HG03575 (cell line): ENCODE results near the gene TBC1D24.
"Not testable (repeated sequence)": the region's sequence is repeated elsewhere in the genome, so short reads cannot be mapped to it uniquely, and the experiment has no call there.

Source experiments
- ATAC-seq: cut with Tn5 transposase; IDR thresholded peaks from one replicate; pipeline ENCODE4 v1.9.1; 2021; ENCODE audit not compliant: unreplicated experiment, insufficient number of reproducible peaks, low FRiP score; ENCODE audit errors: extremely low read depth

Gene TBC1D24

DNA sequence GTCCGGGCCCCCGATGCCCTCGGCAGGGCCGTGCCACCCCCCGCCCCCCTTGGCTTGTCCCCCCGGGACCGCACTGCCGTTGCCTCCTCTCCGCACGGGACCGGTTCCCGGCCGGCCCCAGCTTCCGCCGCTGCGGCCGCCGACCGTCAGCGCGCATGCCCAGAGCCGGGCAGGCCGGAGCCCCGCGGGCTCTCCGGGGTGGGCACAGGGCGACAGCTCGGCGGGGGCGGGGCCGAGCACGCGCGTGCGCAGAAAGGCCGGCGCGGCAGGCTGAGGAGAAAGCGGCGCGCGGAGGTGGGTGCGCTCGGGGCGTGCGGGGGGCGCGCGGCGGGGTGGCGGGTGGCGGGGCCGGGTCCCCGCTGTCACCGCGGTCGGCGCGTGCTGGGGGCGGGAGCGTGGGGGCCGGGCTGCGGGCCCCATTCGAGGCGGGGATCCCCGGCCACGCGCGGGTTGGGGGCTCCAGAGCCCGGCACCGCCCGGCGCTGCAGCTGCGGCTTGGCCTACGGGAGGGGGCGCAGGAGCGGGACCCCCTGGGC is at the start of gene TBC1D24:
TBC1D24 (plus strand) TSS at position 251 of the 536 bp plus-strand sequence. CDS start 21,022 bp downstream, outside the sequence.
- no peak for ATAC-seq

DNA sequence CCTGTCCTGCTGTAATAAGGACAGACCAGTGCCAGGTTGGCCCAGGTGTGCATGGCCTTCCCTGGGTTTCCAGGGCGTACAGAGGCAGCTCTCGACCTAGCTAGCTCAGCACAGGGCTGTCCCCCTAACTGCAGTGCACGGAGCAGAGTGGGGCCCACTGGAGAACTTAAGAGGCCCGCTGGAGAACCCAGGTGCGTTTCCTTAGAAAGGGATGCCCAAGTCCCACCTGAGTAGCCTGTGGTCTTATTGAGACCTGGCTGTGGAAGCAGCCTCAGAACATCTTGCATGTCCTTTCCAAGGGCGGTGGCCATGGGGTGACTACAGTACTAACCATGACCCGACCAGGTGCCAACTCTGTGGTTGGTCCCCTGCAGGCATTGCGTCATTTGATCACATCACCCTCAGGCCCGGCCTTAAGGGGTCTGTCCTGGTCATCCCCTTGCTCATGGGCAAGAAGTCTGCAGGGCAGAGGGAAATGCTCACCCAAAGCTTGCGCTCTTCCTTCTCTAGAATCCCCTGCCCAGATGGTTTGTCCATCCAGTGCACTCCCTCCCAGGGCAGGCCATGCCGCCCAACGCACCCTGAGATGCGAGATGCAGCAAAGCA is 49.0 kb upstream of the TBC1D24 start:
- no peak for ATAC-seq

DNA sequence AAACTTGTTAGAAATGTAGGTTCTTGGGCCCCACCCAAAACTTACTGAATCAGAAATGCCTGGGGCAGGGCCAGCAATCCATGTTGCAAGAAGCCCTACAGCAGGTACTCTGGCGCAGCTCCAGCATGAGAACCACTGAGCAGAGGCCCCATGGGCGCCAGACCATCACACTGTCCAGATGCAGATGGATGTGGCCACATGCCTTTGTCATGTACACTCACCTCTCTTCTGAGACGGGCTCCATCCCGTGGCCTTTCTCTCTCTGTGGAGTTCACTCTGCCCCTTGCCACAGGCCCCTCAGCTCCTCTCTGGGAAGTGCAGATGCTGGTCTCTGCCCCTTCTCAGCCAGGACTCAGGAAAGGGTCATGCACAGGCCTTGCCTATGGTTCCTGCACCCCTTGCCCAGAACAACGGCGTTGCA is 48.0 kb upstream of the TBC1D24 start:
- ATAC-seq, result no peak

DNA sequence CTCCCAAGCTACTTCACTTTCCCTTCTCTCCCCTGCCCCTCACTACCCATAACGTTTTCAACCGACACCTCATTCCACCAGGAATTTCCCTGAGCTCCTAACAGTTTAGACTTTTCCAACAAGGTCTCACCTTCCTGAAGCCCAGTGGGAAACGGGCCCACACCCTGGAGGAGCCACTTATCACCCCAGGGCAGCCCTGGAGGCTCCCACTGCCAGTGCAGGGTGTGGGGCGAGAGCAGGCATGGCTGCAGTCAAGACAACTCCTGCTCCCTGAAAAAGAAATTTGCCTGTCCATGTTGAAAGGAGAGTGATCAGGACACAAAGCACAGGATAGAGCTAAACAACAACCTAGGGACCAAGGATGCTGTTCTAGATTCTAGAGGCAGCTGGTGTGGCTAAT is 47.4 kb upstream of the TBC1D24 start:
- ATAC-seq, result no peak

DNA sequence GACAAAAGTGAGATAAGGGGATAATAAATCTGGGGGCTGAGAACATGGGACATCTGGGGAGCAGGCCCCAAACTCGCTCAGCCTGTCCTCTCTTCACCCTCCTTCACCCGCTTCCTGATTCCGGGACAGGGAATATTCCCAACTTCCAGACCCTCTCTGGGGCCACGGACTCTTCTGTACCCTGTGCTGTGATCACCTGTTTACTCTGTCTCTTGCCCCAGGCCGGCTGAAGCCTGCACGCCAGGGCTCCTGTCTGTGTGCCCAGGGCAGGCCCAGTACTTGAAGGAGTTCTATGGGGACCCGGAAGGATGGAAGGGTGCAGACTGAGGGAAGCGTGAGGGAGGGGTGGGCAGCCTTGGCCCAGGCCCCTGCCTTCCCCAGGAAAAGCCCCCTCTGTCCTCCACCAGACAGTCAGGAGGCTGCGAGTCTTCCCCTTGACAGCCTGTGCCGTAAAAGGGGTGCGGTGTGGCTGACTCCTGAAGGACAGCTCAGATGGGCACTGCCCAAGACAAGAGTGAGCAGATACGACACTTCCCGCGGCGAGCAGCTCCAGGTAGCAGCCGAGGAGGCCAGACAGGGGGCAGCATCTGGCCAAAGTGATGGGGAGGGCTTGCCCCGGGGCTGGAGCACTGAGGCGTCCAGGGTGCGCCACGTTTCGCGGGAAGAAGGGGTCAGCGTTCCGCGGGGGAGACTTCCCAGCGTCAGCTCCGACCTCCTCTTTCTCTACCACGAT is 46.7 kb upstream of the TBC1D24 start:
- no peak for ATAC-seq

DNA sequence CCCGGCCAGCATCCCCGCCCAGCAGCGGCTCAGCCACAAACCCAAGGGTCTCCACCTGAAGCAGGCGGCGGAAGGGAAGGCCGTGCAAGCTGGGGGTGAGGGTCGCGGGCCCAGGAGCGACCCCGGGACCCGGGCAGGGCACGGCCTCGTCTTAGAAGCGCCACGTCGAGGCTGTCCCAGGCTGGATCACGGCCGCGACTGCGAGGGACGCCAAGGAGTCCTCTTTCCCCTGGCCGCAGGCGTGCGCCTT is 46.2 kb upstream of the TBC1D24 start:
- ATAC-seq, result no peak

DNA sequence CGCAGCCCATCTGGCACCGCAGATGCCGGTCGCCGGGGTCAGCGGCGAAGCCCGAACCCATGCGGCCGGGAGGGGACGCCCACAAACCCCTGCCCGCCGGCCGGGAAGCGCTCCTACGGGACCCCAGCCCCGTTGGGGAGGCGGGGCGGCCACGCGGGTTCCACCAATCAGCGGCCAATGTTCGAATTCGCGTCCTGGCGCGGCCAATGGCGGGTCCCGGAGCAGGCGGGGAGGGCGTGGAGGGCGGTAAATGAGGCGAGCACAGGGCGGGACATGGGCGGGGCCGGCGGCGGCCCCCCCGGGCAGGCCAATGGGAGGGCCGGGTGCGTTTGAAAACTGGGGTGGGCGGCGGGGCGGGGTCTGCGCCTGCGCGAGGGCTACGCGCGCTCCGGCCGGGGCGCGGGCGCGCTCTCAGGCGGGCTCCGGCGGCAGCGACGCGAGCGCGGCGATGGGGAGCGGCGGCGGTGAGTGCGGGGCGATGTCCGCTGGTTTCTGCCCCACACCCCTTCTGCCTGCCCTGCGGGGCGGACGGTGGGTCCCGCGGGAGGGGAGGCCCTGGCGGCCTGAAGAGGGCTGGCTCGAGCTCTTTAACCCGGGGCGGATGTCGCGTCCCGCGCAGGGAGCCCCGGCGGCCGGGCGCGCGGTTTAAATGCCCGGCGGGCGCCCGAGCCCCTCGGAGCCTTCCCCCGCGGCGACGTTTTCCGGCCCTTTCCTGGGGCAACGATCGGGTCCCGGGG is 45.7 kb upstream of the TBC1D24 start, which contains the start of gene CCNF:
CCNF (plus strand) TSS at position 414 of the 737 bp plus-strand sequence; CDS start at position 449, 35 bp downstream.
- no peak for ATAC-seq

DNA sequence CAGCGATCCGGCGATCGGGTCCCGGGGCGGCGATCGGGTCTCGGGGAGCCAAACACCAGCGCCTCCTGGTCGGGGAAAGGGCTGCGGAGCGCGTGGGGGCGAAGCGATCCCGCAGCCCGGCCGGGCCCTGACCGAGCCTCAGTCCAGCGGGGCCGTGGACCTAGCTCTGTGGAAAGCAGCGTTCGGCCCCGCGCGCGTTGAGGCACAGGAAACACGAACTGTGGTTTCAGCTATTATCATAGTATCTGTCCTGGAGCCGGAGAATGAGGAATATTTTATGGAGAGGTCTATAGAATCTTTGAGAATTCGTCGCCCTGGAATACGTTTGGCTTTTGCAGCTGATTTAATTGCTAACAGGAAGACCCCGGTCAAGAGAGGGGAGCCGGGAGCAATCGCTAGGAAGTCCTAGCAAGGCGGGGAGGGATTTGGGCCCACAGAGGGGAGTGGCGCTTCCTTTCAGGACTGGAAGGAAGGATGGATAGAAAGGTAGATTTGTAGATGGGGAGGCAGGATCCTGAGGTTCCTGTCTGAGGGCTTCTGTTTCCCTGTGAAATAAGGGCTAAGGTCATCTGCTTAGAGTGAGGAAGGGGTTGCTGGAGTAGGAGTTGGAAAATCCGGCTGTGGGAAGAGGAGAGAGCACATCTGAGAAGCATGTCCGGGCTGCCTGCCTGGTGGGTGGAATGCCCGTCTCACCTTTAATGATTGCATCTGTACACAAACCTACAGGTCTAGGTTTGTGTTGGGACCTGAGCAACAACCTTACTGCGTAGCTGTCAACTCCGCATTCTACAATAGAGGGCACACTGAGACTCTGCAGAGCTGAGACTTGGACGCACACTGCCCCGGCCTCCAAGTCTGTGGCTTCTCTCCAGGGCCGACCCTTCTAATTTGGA is 44.9 kb upstream of the TBC1D24 start:
- no peak for ATAC-seq

DNA sequence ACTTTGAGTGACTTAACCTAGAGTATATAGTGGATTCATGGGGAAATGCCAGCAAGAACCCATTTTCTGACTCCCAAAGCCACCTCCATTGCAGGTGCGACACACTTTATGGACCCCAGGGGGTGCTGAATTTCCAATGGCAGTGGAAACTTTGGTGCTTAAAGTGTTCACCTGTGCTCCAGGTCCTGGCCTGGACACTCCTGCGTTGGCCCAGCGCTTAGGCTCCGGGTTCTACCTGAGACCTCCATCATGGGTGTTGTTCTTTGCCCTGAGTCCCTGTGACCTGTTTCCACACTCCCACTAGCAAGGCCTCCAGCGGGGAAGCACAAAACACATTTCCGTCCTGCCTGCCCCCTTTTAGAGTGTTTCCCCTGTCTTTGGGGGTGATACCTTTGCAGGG is 42.6 kb upstream of the TBC1D24 start:
- ATAC-seq, result no peak

DNA sequence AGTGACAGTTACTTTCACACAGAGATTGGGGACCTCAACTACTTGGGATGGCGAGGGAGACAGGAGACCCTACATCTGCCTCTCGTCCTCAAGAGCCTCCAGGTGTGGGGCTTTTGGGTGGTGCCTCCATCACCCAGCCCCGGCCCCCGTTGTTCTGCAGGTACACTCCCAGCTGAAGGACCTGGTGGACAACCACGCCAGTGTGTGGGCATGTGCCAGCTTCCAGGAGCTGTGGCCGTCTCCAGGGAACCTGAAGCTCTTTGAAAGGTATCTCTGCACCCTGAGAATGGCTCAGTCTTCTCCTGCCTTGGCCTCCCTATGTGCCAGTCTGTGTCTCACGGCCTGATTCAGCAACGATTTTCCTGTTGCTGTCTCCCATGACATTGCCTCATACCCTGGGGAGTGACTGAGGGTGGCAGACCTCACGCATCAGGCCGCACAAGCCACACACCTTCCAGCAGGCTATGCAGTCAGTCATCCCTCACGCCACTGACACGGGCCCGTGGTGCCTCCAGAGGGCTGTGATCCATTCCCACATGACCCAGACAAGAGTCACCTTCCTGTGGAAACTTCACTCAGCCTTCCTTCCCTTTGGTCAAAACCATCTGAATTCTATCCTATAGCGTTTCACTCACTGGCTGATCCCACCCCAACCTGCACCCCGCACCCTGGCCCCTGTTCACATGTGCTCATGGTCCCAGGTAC is 42.0 kb upstream of the TBC1D24 start:
- ATAC-seq, result no peak

DNA sequence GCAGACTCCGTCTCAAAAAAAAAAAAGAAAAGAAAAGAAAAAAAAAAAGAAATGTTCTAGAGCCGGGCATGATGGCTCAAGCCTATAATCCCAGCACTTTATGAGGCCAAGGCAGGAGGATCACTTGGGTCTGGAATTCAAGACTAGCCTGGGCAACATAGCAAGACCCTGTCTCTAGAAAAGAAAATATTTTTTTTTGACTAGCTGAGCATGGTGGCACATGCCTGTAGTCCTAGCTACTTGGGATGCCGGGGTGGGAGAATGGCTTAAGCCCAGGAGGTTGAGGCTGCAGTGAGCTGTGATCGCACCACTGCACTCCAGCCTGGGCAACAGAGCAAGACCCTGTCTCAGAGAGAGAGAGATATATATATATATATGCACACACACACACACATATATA is 39.7 kb upstream of the TBC1D24 start:
- ATAC-seq, result not testable (repeated sequence)

DNA sequence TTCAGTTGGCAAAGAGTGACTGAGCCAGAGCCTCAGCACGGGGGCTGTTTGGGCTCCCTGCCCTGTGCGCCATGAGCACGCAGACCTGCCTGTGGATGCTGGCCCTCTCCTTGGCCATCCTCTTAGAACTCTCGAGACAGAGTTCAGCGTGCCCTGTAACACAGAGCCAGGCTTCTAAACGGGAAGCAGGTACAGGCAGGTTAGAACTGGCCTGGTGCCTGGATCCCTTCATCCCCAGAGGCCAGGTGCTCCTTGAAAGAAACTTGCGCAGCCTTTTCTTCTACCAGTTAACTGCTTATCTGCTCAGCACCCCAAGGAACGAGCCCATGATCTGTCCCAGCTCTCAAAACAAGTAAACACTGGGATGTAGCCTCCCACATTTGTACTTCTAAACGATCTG is 38.8 kb upstream of the TBC1D24 start:
- no peak for ATAC-seq

DNA sequence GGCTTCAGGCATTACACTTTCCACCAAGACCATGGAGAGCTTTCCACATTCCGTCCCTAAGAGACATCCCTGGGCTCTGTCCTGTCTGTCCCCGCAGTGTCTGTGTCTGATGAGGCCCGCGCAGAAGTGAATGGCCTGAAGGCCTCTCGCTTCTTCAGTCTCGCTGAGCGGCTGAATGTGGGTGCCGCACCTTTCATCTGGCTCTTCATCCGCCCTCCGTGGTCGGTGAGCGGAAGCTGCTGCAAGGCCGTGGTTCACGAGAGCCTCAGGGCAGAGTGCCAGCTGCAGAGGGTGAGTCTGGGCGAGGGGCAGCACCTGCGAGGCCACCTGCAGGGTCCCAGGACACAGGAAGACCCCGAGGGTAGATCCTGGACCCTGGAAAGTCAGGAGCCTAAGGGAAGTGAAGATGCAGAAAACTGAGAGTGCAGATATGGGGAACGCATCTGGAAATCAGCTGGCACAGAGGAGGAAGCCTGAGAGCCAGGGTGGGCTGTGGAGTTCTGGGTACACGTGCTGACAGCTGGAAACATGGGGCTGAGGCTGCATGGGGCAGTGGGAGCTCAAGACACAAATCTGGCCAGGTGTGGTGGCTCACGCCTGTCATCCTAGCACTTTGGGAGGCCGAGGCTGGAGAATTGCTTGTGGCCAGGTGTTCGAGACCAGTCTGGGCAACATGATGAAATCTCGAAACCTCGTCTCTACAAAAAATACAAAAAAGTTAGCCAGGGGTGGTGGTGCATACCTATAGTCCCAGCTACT is 37.7 kb upstream of the TBC1D24 start:
- ATAC-seq, result no peak

DNA sequence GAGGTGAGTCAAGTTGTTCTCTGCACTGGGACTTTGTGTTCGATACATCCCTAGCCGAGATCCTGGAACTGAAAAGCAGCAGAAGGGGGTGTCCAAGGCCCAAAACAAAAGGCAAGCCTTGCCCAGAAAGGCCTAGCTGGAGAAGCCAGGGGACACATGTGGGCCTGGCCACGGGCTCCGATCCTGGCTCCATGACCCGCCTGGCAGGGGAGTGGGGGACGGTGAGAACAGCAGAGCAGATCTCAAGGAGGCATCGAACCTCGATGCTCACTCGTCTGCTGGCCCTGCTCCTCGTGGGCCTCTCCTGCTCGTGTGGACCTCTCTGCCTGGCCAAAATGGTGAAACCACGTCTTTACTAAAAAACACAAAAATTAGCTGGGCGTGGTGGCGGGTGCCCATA is 36.8 kb upstream of the TBC1D24 start:
- ATAC-seq, result no peak

DNA sequence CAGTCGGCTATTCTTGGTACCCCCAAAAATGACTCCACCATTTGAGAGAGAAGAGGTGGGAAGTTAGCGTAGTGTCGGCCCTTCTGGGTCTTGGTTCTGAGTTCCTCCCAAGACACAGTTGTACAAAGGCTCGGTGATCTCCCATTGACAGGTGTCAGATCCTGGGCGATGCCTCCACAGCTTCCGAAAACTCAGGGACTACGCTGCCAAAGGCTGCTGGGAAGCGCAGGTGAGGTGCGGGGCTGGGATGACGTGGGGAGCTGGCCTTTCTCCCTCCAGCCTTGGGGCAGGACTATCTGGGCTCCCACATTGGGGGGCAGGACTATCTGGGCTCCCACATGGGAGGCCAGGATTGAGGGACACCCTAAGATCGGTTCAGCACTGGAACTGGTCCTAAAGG is 35.3 kb upstream of the TBC1D24 start:
- no peak for ATAC-seq

DNA sequence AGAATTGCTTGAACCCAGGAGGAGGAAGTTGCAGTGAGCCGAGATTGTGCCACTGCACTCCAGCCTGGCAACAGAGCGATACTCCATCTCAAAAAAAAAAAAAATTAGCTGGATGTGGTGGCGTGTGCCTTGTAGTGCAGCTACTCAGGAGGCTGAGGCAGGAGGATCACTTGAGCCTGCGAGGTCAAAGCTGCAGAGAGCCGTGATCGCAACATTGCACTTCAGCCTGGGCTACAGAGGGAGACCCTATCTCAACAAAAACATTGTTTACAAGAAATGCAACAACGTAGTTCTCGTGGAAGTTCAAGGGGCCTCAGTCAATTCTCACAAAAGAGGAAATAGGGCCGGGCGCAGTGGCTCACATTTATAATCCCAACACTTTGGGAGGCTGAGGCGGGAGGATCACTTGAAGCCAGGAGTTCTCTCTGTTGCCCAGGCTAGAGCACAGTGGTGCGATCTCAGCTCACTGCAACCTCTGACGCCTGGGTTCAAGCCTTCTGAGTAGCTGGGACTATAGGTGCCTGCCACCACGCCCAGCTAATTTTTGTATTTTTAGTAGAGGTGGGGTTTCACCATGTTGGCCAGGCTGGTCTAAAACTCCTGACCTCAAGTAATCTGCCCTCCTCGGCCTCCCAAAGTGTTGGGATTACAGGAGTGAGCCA is 33.7 kb upstream of the TBC1D24 start:
- not testable (repeated sequence) for ATAC-seq

DNA sequence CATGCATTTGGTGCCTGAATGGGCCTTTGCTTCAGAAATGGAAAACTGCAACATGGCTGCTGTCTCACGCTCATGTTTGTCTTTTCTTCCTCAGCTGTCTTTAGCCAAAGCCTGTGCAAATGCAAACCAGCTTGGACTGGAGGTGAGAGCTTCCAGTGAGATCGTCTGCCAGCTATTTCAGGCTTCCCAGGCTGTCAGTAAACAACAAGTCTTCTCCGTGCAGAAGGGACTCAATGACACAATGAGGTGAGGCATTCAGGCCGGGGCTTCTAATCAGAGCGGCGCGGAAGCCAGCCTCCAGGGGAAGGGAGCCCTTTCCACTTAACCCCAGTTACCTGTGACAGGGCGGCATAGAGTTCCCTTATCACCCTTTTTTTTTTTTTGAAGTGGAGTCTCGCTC is 31.4 kb upstream of the TBC1D24 start:
- no peak for ATAC-seq
